Measurements from ENCODE around the gene MAG.

The MAG gene, protein sequence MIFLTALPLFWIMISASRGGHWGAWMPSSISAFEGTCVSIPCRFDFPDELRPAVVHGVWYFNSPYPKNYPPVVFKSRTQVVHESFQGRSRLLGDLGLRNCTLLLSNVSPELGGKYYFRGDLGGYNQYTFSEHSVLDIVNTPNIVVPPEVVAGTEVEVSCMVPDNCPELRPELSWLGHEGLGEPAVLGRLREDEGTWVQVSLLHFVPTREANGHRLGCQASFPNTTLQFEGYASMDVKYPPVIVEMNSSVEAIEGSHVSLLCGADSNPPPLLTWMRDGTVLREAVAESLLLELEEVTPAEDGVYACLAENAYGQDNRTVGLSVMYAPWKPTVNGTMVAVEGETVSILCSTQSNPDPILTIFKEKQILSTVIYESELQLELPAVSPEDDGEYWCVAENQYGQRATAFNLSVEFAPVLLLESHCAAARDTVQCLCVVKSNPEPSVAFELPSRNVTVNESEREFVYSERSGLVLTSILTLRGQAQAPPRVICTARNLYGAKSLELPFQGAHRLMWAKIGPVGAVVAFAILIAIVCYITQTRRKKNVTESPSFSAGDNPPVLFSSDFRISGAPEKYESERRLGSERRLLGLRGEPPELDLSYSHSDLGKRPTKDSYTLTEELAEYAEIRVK

DNA sequence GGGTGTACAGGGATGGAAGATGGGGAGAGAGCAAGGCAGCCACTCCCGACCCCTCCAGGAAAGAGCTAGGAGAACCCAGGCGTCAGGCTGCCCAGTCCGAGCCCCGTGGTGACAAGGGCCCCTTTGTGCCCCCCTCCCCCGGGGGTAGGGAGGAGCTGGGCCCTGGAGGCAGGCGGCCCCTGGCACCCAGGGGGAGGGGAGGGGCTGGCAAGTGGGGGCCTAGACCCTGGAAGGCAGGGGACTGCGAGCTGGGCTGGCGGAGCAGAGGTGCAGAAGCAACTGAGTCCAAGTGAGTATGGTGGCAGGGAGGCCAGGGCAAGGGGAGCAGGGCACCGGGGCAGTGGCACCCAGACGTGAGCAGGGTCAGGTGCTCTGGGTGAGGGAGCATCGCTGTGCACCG, at the start of gene MAG:
Gene MAG, plus strand, starts transcription at position 246 of the 400 bp plus-strand sequence. CDS start 3,248 bp downstream, outside the sequence.
- DNase-seq, result no peak

DNA sequence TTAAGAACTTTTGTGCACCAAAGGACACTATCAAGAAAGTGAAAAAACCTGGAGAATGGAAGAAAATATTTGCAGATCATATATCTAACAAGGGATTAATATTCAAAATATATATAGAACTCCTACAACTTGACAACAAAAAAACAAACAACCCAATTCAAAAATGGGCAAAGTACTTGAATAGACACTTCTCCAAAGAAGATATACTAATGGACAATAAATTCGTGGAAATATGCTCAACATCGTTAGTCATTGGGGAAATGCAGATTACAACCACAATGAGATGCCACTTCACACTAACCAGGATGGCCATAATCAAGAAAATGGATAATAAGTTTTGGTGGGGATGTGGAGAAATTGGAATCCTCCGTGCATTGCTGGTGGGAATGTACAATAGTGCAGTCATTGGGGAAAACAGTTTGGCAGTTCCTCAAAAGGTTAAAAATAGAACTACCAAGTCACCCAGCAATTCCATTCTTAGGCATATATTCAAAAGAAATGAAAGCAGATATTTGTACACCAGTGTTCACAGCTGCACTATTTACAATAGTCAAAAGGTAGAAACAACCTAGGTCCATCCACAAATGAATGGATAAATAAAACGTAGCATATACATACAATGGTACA, 45.4 kb upstream of the MAG start:
- DNase-seq, result no peak

DNA sequence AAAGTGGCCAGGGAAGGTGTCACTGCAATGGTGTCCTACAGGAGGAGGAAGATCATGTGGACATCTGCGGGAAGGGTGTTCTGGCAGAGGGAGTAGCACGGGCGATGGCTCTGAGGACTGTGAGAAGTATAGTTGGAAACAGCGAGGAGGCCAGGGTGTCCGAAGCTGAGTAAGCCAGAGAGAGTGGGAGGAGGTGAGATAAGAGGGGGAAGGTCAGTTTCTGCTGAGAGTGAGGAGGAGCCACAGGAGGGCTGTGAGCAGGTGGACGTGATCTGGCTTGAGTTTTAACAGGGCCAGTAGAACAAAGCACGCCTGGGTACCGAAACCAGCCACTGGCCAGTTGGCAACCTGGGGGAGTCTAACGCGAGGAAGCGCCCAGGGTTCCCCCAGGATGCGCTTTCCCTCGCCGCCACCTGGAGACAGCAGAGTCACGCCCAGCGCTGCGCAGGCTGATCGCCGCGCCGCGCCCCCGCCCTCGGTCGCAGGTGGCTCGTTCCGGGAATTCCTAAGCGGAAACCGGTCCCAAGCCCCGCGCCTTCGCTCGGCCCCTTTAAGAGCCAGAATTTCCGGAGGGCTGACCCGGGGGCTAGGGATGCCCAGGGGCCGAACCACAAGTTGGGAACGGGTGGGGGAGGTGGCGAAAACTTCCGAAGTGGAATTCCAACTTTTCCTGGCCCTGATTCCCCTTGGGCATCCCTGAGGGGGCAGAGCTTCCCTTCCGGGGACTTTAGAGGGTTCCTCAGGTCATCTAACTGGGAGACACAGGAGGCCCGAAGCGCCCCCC, 44.2 kb upstream of the MAG start:
- peak; percentile 91 for DNase-seq

DNA sequence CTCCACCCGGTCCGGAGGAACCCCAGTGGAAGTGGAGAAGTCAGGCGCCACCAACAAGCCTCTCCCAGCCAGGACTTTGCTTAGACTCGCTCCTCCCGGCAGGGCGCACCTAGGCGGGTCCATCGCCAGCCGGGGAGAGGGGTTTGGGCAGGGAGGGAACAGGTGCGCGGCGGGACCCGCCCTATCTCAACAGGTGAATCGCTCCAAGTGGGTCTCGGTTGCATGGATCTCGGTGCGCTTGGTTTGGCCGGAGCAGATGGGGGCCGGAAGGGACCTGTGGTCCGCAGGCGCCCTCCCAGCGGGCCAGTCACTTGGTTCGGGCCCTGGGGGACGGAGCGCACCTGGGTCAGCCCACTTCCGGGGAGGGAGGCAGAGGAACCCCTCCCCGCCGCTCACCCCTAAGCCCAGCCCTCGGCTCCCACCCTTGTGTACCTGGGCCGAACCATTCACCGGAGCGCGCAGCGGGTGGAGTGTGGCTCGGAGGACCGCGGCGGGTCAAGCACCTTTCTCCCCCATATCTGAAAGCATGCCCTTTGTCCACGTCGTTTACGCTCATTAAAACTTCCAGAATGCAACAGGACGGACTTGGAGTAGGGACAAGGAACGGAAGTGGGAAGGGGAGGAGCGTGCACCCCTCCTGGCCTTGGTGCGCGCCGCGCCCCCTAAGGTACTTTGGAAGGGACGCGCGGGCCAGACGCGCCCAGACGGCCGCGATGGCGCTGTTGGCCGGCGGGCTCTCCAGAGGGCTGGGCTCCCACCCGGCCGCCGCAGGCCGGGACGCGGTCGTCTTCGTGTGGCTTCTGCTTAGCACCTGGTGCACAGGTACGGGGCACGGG, 43.4 kb upstream of the MAG start, which contains the start of gene LSR:
Gene LSR, plus strand, starts transcription at position 693 of the 836 bp plus-strand sequence. Its CDS starts 21 bp downstream, at position 714.
- DNase-seq, result peak; percentile 94

DNA sequence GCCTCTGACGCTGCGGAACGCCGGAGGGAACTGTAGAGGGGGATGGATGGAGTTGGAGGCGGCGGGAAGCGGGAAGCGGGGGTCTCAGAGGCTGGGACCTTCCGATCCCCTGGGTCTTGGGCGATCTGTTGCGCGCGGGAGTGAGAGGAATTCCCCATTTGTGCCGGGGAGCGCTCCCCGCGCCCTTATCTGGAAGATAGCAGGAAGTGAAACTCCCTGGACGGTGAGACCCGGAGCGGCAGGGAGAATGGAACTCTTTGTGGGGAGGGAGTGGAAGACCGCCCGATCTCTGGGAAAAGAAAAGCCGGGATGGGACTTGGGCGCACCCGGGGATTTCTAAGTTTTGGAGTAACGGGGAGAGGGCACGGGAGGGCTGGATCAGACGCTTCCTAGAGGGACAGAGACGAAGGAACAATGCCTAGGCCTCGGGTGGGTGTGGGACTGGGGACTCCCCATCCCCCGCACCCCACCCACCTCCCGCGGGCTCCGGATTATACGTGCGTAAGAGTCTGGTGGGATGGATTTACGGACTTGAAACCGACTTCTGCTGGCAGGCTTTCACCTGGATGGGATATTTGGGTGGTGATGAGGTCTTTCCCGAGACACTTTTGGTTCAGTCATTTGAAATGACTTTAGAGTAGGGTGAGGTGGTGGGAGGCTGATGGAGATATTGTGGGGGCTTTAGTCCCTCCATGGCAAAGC, 42.7 kb upstream of the MAG start:
- no peak for DNase-seq

DNA sequence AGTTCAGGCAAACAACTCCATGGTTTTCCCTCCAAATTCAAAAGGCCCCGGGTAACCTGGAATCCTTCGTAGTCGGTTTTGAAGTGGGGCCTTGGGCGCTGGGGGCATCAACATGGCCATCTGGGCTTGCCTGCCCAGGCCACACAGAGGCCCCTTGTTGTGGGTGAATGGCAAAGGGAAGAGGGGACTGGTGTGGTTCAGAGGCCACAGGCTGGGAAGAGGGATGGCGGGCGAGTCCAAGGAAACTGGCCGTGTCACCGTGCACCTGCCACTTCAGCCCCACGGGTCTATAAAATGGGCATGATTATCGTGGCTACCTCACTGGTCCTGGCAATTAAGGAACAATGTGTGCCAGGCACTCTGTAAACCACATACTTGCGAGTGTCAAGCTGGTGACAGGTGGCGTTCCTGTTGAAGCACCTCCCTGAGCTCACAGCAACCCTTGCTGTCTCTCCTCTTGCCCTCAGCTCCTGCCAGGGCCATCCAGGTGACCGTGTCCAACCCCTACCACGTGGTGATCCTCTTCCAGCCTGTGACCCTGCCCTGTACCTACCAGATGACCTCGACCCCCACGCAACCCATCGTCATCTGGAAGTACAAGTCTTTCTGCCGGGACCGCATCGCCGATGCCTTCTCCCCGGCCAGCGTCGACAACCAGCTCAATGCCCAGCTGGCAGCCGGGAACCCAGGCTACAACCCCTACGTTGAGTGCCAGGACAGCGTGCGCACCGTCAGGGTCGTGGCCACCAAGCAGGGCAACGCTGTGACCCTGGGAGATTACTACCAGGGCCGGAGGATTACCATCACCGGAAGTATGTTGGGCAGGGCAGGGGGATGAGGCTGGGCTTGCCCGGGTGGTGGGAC, 41.9 kb upstream of the MAG start:
- DNase-seq, result peak; percentile 56

DNA sequence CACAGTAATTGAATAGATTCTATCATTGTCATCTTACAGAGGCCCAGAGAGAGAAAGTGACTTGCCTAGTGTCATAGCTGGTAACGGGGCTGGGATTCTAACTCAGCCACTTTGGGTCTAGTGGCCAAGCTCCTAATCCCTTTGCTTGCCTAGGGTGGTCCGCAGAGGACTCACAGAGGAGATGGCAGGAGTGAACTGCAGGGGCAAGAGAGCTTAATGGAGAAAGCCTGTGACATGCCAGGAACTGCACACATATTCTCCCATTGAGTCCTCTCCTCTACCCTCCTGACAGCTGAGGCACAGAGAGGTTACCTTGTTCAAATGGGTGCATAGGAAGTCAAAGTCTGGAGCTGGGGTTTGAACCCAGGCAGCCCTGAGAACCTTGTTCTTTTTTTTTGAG, 40.5 kb upstream of the MAG start:
- no peak for DNase-seq

DNA sequence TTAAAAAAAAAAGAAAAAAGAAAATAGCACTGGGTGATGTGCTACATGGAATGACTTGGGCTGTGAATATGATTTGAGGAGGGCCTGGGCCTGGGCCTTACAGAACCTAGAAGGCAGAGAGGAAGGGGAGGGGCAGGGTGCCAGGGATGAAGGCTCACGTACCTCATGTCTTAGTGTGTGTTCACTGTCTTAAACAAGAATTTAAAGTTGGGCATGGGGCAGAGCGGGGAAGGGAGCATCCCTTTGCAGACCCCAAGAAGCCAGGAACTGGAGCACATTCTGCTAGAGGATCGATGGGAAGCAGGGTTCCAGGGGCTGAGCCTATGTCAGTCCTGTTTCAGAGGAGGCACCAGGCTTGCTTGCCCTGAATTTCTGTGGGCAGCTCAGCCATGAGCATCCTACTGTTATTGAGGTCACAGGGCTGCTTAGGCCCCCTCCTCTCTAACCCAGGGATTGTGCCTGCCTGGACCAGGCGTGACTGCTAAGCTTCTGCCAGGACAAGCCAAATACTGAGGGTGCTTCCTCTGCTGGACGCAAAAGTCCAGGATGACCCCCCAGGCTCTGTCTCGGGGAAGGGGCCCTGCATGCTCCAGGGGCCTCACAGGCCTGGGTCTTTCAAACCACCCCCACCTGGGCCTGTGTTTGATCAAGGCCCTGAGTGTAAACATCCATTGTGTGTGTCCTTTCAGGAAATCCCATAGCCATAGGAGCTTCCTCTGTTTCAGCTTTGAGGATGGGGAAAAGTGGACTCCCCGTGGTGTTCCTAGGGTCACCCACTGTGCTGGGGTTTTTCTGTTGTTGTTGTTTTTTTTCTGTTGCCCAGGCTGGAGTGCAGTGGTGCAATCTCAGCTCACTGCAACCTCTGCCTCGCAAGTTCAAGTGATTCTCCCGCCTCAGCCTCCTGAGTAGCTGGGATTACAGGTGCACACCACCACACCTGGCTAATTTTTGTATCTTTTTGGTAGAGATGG, 38.4 kb upstream of the MAG start:
- DNase-seq, result no peak

DNA sequence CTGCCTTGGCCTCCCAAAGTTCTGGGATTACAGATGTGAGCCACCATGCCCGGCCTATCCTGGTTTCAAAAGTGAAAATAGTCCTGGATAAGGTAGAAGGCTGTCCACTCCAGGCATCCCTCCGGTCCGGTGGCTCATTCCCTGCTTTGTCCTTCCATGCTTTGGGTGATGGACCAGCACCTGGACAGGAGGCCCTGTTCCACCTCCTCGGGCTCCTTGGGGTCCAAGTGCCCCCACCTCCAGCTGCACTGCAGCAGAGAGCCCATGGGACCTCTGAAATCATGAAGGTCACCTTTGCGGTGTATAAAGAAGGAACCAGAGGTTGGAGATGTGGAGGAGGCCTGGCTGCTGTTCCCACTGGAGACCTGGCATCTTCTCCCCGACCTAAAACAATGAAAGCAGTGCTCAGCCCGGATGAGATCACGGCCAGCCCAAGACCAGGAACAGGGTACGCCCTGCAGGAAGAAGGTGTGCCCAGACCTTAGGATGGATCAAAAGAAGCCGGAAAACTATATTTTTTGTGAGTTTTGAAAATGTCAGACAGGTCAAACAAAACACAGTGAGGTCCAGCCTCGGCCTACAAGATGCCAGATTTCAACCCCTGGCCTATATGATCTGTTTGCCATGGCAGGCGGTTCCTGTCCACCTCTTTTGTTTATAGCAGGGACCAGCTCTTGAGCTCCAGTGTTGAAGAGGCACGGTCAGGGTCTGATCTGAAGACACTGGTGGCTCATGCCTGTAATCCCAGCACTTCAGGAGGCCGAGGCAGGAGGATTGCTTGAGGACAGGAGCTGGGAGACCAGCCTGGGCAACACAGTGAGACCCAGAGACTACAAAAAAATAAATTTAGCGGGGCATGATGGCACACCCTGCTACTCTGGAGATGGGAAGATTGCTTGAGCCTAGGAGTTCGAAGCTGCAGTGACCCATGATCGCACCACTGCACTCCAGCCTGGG, 37.3 kb upstream of the MAG start:
- DNase-seq, result no peak

DNA sequence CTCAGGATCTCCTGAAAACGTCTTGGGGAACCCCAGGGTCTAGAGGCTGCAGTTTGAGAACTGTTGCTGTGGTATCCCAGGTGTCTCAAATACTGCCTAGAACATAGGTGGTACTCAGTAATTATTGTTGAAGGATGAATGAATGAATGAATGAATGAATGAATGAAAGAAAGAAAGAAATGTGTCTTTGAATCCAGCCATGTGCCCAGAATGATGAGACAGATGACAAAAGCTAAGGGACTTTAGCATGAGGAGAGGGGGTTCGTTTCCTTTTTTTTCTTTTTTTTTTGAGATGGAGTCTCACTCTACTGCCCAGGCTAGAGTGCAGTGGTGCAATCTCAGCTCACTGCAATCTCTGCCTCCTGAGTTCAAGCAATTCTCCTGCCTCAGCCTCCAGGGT, 35.4 kb upstream of the MAG start:
- no peak for DNase-seq

DNA sequence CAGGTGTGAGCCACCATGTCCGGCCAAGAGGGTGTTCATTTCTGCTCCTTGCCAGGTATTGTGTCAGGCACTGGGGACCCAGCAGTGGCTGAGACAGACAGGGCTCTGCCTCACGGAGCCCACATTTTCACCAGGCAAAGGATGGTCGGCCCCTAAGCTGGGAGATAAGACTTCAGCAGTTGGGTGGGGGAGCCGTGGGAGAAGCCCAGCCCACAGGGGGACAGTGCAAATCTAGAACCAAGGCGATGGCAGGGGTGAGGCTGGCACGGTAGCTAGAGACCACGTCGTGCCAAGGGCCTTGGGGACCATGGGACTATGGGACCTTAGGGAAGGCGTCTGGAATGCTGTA, 34.9 kb upstream of the MAG start:
- no peak for DNase-seq

DNA sequence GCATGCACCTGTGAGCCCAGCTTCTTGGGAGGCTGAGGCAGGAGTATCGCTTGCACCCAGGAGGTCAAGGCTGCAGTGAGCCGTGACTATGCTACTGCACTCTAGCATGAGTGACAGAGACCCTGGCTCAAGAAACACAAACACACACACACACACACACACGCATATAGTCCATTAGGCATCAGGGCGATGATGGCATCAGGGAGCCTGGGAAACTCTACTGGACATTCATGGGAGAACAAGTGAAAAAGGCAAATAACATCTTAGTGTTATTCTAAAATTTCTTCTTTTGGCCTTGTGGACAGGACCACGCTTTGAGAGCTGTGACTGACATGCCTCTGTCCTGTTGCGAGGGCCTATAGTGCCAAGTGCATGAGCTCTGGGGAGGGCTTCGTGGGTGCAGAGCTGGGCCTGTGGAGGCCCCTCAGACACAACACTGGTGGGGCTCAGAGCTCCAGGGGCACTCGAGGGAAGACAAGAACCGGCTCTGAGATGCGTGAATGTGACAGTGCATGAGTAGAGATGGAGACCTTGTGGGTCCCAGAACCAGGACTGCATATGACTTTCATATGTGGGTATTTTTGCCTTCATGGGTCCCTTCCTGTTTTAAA, 31.2 kb upstream of the MAG start:
- no peak for DNase-seq

DNA sequence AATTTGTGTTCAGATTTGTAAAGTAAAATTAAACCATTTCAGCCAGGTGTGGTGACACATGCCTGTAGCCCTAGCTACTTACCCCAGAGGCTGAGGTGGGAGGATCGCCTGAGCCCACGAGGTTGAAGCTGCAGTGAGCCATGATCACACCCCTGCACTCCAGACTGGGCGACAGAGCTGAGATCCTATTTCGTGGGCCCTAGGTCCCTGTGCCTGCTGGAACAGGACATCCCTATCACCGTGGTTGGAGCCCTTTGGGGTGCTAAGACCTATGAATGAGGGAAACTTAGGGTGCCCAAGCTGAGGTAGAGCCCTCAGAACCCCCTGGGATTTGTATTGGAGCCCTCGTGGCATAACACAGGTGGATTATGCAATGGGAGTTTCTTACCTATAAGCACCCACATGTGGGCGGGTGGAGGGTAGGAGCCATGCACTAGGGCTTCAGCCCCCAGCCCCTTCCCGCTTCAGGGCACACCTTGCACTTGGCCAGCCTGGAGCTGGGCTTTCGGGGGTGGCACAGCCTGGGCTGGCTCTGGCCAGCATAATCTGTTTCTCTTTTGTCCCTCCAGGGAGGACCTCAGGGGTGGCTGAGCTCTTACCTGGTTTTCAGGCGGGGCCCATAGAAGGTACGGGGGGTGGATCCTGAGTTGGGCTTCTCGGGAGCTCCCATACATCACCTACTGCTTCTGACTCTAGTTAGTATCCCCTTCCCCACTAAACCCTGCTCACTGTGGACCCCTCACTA, 30.4 kb upstream of the MAG start:
- DNase-seq, result no peak

DNA sequence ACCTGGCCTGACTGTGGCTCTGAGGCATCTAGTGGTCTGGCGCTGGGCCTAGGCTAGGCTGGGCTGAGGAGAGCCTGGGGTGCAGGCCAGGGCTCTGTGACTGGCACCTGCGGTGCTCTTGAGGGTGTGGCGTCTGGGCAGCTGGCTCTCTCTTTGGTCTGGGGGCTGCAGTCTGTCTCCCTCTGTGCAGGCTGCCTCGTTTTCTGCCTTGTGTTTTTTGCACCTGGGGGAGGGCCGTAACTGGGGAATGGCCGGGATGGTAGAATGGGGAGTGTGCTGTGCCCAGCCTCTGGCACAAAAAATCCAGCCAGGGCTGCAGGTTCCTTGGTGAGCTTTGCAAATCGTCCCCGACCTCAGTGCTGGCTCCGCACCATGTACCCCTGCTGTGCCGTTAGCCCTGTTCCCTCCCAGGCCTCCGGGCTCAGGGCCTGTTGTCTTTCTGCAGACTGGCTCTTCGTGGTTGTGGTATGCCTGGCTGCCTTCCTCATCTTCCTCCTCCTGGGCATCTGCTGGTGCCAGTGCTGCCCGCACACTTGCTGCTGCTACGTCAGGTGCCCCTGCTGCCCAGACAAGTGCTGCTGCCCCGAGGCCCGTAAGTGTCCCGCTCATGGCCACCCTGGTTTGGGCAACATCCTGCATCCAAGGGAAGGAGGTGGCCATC, 29.7 kb upstream of the MAG start:
- no peak for DNase-seq

DNA sequence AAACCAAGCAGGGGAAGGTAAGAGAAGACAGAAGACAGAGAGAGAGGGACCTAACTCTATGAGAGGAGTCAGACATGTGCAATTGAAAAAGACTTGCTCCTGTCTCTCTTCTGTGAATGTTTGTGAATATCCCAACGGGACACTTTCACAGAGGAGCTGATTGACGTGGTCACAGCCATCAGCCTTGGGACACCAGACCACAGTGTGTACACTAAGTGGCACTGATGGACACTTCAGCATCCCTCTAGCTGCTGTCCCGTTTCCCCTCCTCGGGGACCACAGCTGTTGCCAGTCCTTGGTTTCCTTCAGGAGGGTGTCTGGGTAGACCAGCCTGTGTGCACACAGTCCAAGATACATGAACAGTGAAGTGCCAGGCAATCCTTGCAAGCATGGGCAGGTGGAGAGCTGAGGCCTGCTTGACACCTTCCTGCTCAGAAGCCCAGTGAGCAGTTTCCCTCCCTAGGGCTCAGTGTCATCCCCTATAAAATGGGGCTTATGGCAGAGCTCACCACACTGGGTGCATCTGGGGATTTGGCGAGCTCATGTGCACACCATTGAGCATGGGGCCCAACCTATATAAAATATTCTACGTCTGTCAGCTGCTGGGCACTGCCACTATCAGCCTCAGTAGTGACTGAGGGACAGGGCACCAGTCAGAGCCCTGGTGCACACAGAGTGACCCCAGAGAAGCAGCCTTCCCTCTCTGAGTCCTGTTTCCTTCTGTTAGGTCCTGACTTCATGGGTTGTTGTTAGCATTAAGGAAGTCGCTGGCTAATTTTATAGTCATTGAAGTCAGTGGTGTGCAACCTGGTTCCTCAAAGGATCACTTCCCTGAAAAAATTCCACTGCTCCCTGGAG, 27.5 kb upstream of the MAG start:
- no peak for DNase-seq
